Mucosa of stomach (tissue), 1 donor: ENCODE measurements around the gene GOLGA8Q.
"Not testable (repeated sequence)": the region's sequence is repeated elsewhere in the genome, so short reads cannot be mapped to it uniquely, and the experiment has no call there.

Source experiments
- H3K27me3 ChIP-seq: one replicate; pipeline ENCODE4 v1.7.0; 2013; ENCODE audit warnings: mild to moderate bottlenecking, low read length; ENCODE audit not compliant: control insufficient read depth, insufficient read depth
- H3K36me3 ChIP-seq: one replicate; pipeline ENCODE4 v1.7.0; 2013; ENCODE audit warnings: low read length; ENCODE audit not compliant: control insufficient read depth, insufficient read depth
- H3K4me1 ChIP-seq: one replicate; pipeline ENCODE4 v1.7.0; 2013; ENCODE audit warnings: mild to moderate bottlenecking, low read length; ENCODE audit not compliant: control insufficient read depth, insufficient read depth
- H3K4me3 ChIP-seq: one replicate; pipeline ENCODE4 v1.7.0; 2013; ENCODE audit warnings: low read length
- H3K9ac ChIP-seq: one replicate; pipeline ENCODE4 v1.7.0; 2013; ENCODE audit warnings: mild to moderate bottlenecking, low read length, moderate library complexity
- H3K9me3 ChIP-seq: one replicate; pipeline ENCODE4 v1.7.0; 2013; ENCODE audit warnings: mild to moderate bottlenecking, low read length, moderate library complexity; ENCODE audit not compliant: control insufficient read depth
- donor health status: Pancreatic carcinoma.

GOLGA8Q gene

DNA sequence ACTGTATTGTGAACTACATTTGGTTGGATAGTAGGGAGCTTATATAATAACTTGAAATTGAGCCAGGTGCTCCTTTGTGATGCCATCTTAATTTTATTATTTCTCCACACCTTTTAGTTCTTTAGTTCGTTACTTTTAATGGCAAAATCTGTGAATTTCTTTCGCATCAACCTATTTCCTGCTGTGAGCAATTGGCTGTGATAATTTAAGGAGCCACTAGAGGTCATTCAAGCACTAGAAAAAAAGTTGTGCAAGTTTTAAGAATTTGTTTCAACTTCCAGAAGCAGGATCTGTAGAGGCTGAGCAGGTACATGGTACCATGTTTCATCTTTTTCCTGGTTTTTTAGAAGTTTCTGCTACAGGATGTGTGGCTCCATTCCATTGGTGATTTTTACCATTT is 47.1 kb downstream of the GOLGA8Q start:
- H3K4me1 ChIP-seq, H3K9me3 ChIP-seq, H3K36me3 ChIP-seq, H3K4me3 ChIP-seq, H3K27me3 ChIP-seq, H3K9ac ChIP-seq: not testable (repeated sequence)

DNA sequence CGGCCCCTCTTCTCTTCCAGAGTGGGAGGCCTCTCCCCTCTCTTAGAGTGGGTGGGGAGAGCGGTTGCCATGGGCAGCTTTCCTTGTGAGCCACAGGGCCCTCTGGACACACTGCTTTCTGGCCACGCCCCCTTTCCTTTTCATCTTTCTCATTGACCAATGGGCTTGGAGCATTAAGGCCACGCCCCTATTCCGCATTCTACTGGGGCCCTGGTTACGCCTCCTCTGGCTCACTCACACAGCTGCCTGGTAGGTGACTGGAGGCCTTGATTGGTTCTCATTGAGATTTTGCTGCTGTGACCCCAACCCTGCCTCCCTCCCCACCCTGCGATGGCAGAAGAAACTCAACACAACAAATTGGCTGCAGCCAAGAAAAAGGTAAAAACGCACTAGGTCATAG is 51.9 kb downstream of the GOLGA8Q start, which contains the start of gene GOLGA8H:
Gene GOLGA8H (plus strand): TSS at position 233 of the 400 bp plus-strand sequence. CDS start 98 bp downstream, at position 331.
- not testable (repeated sequence) for H3K36me3 ChIP-seq, H3K4me1 ChIP-seq, H3K9ac ChIP-seq, H3K4me3 ChIP-seq, H3K27me3 ChIP-seq, H3K9me3 ChIP-seq
